GM10266 (cell line): ENCODE measurements around the gene SLC22A13.

Experiments used
- DNase-seq: peaks from one replicate; pipeline ENCODE4 v3.0.0; 2012; ENCODE audit errors: extremely low spot score
- TF ChIP-seq, protein P1 (sequence below): IDR thresholded peaks from 2 replicates; pipeline ENCODE4 v1.5.1; 2012; ENCODE audit warnings: mild to moderate bottlenecking, low read depth; ENCODE audit not compliant: control insufficient read depth, insufficient read depth; ENCODE audit errors: missing control alignments

The SLC22A13 gene

DNA sequence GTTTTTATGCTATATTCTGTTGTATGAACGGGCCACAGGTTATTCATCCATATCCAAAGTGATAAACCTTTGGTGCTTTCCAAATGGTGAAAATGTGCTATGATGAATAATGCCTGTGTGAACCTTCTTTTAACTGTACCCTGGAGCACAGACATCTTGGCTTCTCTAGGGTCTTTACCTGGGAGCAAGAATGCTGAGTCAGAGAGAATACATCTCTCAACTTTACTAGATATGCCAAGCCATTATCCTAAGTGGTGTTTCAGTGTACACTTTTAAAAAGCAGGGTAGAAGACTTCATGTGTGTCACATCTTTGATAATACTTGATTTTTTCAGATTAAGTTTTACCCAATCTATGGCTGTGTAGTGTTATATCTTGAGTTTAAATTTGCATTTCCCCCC, 57.4 kb downstream of the SLC22A13 start:
- no peak for DNase-seq
- TF ChIP-seq, protein P1, sequence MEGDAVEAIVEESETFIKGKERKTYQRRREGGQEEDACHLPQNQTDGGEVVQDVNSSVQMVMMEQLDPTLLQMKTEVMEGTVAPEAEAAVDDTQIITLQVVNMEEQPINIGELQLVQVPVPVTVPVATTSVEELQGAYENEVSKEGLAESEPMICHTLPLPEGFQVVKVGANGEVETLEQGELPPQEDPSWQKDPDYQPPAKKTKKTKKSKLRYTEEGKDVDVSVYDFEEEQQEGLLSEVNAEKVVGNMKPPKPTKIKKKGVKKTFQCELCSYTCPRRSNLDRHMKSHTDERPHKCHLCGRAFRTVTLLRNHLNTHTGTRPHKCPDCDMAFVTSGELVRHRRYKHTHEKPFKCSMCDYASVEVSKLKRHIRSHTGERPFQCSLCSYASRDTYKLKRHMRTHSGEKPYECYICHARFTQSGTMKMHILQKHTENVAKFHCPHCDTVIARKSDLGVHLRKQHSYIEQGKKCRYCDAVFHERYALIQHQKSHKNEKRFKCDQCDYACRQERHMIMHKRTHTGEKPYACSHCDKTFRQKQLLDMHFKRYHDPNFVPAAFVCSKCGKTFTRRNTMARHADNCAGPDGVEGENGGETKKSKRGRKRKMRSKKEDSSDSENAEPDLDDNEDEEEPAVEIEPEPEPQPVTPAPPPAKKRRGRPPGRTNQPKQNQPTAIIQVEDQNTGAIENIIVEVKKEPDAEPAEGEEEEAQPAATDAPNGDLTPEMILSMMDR, result no peak

DNA sequence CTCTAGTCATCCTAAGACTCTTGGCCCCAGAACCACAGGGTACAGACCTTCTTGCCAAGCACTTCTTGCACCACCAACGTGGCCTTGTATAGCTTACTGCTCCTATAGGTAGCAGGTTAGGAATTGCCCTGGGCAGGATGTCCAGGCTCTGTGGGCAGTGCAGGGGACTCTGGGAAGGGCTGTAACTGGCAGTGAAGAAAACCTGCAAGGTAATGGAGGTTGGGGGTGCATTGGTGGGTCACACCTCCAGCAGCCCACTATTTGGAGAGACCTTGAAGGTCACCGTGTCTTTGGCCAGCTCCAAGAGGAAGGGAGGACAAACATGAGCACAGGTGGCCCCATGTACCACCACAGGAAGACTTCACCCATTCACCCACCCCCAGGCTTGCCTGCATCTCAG, 59.6 kb downstream of the SLC22A13 start:
- TF ChIP-seq, protein P1, result no peak
- DNase-seq, result no peak

DNA sequence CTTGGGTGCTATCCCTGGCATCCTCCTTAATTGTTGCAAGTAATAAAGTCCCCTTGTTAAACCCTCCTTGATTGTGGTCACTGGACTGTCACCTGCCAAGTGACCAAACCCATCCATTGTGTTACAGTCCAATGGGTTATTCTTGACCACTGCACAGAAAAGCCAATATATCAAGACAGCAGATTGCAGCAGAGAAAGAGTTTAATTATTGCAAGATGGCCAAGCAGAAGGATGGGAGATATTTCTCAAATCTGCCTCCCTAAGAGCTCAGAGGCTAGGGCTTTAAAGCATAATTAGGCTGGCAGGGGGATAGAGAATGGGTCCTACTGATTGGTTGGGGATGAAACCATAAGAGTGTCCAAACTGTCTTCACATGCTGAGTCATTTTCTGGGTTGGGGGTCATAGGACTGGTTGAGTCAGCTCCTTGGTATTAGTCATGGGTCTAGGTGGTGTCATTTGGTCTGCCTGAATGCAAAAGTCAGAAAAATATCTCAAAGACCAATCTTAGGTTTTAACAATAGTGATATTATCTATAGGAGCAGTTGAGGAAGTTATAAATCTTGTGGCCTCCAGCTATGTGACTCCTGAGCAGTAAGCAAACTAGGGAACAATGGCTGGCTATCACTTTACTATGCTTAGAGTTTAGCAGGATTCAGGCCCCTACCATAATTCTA, 61.9 kb downstream of the SLC22A13 start:
- DNase-seq, result no peak
- TF ChIP-seq, protein P1, result no peak
